GM12892 (cell line): ENCODE results near the gene RASL10B.

Experiments used
- POLR2A ChIP-seq: IDR thresholded peaks from 2 replicates; pipeline ENCODE4 v1.6.1; 2011; ENCODE audit warnings: low read depth, low read length, control low read depth
- POLR2AphosphoS5 ChIP-seq: IDR thresholded peaks from 2 replicates; pipeline ENCODE4 v1.6.1; 2011; ENCODE audit warnings: low read depth, low read length, control low read depth

- no peak for TF ChIP-seq POLR2A
- TF ChIP-seq POLR2AphosphoS5: no peak
Measured at GRCh38 chr17:35780950-35781349, 49.5 kb downstream of the RASL10B start.
